HG03439 (cell line): ENCODE measurements around the gene PABPC1L.

Experiments
- ATAC-seq: cut with Tn5 transposase; IDR thresholded peaks from one replicate; pipeline ENCODE4 v1.9.1; 2021; ENCODE audit warnings: mild to moderate bottlenecking, moderate library complexity; ENCODE audit not compliant: unreplicated experiment

The PABPC1L gene

GRCh38 chr20:44900231-44900854 lies 9.5 kb upstream of the PABPC1L start:
- ATAC-seq: no peak

GRCh38 chr20:44901974-44902373 lies 7.9 kb upstream of the PABPC1L start:
- no peak for ATAC-seq

GRCh38 chr20:44904377-44904776 lies 5.5 kb upstream of the PABPC1L start:
- ATAC-seq: no peak

GRCh38 chr20:44908987-44909871 lies 631 bp upstream of the PABPC1L start:
- ATAC-seq: no peak

GRCh38 chr20:44910690-44911262 lies 916 bp downstream of the PABPC1L start:
- no peak for ATAC-seq

GRCh38 chr20:44911264-44911921 lies 1.5 kb downstream of the PABPC1L start:
- no peak for ATAC-seq

GRCh38 chr20:44912189-44912588 lies 2.3 kb downstream of the PABPC1L start:
- no peak for ATAC-seq

GRCh38 chr20:44914924-44915323 lies 5.1 kb downstream of the PABPC1L start:
- ATAC-seq: no peak

GRCh38 chr20:44916586-44916985 lies 6.7 kb downstream of the PABPC1L start:
- ATAC-seq: no peak

GRCh38 chr20:44917399-44917798 lies 7.5 kb downstream of the PABPC1L start:
- no peak for ATAC-seq

GRCh38 chr20:44918342-44918741 lies 8.5 kb downstream of the PABPC1L start:
- no peak for ATAC-seq

- ATAC-seq: no peak
Measured at GRCh38 chr20:44918761-44919160, 8.9 kb downstream of the PABPC1L start.

- no peak for ATAC-seq
Measured at GRCh38 chr20:44921447-44921846, 11.6 kb downstream of the PABPC1L start.

GRCh38 chr20:44924541-44924940 lies 14.7 kb downstream of the PABPC1L start:
- no peak for ATAC-seq

GRCh38 chr20:44928595-44928994 lies 18.7 kb downstream of the PABPC1L start:
- ATAC-seq: no peak

GRCh38 chr20:44930517-44931168 lies 20.8 kb downstream of the PABPC1L start:
- no peak for ATAC-seq

GRCh38 chr20:44931911-44932310 lies 22.1 kb downstream of the PABPC1L start:
- no peak for ATAC-seq

- ATAC-seq: no peak
Measured at GRCh38 chr20:44932916-44933315, 23.1 kb downstream of the PABPC1L start.

GRCh38 chr20:44936510-44936909 lies 26.6 kb downstream of the PABPC1L start:
- no peak for ATAC-seq

- ATAC-seq: no peak
Measured at GRCh38 chr20:44938637-44939036, 28.8 kb downstream of the PABPC1L start.

- ATAC-seq: no peak
Measured at GRCh38 chr20:44941120-44941691, 31.3 kb downstream of the PABPC1L start.
